ENCODE data around the gene ADCK1.

ADCK1 gene

DNA sequence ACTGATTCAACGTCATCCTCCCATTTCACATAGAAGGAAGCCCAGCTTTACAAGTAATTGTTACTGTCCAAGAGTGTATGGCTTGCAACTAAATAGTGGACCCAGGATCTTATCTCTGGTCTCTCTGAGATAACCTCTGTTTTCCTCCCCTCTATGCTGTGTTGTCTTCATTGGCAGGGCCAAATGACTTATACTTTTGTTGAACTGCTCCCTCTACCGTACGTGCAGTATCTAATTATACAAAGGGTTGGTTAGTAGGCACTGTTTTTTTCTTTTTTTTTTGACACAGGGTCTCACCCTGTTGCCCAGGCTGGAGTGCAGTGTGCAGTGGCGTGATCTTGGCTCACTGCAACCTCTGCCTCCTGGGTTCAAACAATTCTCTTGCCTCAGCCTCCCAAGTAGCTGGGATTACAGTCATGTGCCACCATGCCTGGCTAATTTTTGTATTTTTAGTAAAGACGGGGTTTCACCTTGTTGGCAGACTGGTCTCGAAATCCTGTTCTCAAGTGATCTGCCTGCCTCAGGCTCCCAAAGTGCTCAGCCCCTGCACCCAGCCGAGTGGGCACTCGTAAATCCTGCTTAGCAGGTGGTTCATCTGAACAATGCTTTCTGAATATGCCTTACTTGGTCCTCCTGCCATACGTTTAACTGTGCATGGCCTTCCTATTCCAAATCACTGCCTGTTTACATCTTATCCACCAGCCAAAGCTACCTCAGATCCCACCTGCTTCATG is 162.1 kb downstream of the ADCK1 start:
- DNase-seq = no peak

DNA sequence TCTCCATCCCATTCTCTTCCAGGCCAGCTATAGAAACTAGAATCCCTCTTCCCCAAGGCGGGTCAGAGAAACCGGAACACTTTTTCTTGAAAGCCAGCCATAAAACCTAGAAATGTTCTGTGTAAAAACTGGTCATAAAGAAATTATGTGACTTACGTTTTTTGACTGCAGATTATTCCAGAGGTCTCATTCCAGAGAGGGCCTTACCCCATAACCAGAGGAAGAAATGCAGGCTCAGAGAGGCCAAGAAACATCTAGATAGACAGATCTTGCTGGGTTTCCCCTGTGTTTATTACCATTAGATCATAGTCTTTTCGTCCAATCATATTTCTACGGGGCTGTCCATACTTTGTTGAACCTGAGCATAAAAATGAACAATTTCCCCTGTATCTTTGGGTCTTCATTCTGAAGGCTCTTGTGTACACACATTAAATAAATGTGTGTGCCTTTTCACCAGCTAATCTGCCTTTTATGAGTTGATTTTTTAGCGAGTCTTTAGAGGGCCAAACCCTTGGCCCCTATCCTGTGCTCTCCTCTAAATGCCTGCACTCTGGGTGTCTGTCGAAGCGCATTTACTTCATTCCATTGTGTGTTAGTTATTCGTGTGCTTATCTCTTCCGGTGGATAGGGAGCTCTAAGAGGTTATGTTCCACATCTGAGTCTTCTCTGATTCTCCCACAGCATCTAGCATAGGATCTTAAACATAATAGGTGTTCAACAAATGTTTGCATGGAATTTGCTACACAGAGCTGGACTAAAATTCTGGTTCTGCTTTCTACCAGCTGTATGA is 163.0 kb downstream of the ADCK1 start:
- DNase-seq = no peak

GRCh38 chr14:77964586-77964985 is 164.7 kb downstream of the ADCK1 start:
- DNase-seq = no peak

- no peak for DNase-seq
These were observed 165.1 kb downstream of the ADCK1 start for GRCh38 chr14:77965050-77965449.

- peak; percentile 27 for DNase-seq
These were observed 166.1 kb downstream of the ADCK1 start for GRCh38 chr14:77965919-77966435.

DNA sequence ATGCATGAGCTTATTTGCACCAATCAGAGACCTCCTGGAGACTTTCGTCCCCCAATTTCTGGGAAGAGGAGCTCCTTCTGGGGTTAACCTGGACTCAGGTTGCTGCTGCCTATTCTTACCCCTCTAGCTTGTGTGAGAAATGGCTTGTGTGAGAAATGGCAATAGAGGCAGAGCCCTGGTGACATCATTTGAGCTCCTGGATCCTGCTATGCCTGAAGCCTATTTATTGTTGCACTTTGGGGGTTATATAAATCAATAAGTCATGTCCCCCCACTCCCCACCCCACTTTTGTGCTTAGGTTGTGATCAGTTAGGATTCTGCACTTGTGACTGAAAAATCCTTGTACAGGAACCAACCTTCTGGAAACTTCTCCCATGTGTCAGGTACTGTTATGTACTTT is 167.2 kb downstream of the ADCK1 start:
- no peak for DNase-seq

- no peak for DNase-seq
These were observed 170.7 kb downstream of the ADCK1 start for GRCh38 chr14:77970646-77971045.

GRCh38 chr14:77973246-77973645 is 173.3 kb downstream of the ADCK1 start:
- DNase-seq = no peak

GRCh38 chr14:77976591-77976990 is 176.7 kb downstream of the ADCK1 start:
- DNase-seq = no peak

GRCh38 chr14:77979171-77979570 is 179.3 kb downstream of the ADCK1 start:
- DNase-seq = no peak

GRCh38 chr14:77979666-77980351 is 179.9 kb downstream of the ADCK1 start:
- DNase-seq = no peak

GRCh38 chr14:77980475-77981321 is 180.8 kb downstream of the ADCK1 start:
- DNase-seq = no peak

Data from NCI-H1092 (cell line).